GM19397 (cell line): ENCODE measurements around the gene LRRC34.

Source experiments
- ATAC-seq: cut with Tn5 transposase; IDR thresholded peaks from one replicate; pipeline ENCODE4 v1.9.1; 2021; ENCODE audit warnings: mild to moderate bottlenecking, moderate library complexity; ENCODE audit not compliant: unreplicated experiment

The LRRC34 gene

GRCh38 chr3:169812332-169813235 is at the start of gene LRRC34, which contains the start of gene LRRIQ4:
Gene LRRC34 (minus strand): TSS chr3:169812904. CDS start chr3:169812548, 356 bp downstream.
Gene LRRIQ4 (plus strand): TSS chr3:169812870. CDS start chr3:169821922, 9,052 bp downstream.
- peak; percentile 67 for ATAC-seq

- no peak for ATAC-seq
These were observed 49.2 kb upstream of the LRRC34 start for GRCh38 chr3:169861871-169862270.

- no peak for ATAC-seq
These were observed 45.1 kb upstream of the LRRC34 start for GRCh38 chr3:169857811-169858210.

GRCh38 chr3:169855514-169855913 is 42.8 kb upstream of the LRRC34 start:
- ATAC-seq, result no peak

GRCh38 chr3:169850618-169851017 is 37.9 kb upstream of the LRRC34 start:
- no peak for ATAC-seq

GRCh38 chr3:169848741-169849140 is 36.0 kb upstream of the LRRC34 start:
- ATAC-seq, result no peak

GRCh38 chr3:169847896-169848295 is 35.2 kb upstream of the LRRC34 start:
- ATAC-seq, result no peak

GRCh38 chr3:169846458-169847193 is 33.9 kb upstream of the LRRC34 start:
- ATAC-seq, result peak; percentile 95

GRCh38 chr3:169842960-169843359 is 30.3 kb upstream of the LRRC34 start:
- no peak for ATAC-seq

- peak; percentile 67 for ATAC-seq
These were observed 28.5 kb upstream of the LRRC34 start for GRCh38 chr3:169841171-169841570.

GRCh38 chr3:169838511-169839030 is 25.9 kb upstream of the LRRC34 start:
- ATAC-seq, result no peak

GRCh38 chr3:169836942-169837275 is 24.2 kb upstream of the LRRC34 start:
- no peak for ATAC-seq

GRCh38 chr3:169836078-169836941 is 23.6 kb upstream of the LRRC34 start:
- peak; percentile 84 for ATAC-seq

GRCh38 chr3:169835533-169835932 is 22.8 kb upstream of the LRRC34 start:
- no peak for ATAC-seq

GRCh38 chr3:169827712-169828111 is 15.0 kb upstream of the LRRC34 start:
- no peak for ATAC-seq

- no peak for ATAC-seq
These were observed 12.6 kb upstream of the LRRC34 start for GRCh38 chr3:169825316-169825715.

GRCh38 chr3:169822983-169823382 is 10.3 kb upstream of the LRRC34 start:
- ATAC-seq, result no peak

GRCh38 chr3:169822540-169822939 is 9.8 kb upstream of the LRRC34 start:
- ATAC-seq, result no peak

- ATAC-seq, result no peak
These were observed 9.4 kb upstream of the LRRC34 start for GRCh38 chr3:169822091-169822490.

- no peak for ATAC-seq
These were observed 5.6 kb upstream of the LRRC34 start for GRCh38 chr3:169818316-169818715.
